IPS DF 6.9 (cell line): ENCODE results near the gene GPX6.
"Not testable (repeated sequence)": the region's sequence is repeated elsewhere in the genome, so short reads cannot be mapped to it uniquely, and the experiment has no call there.

Source experiments
- DNase-seq: peaks from one replicate; pipeline ENCODE4 v3.0.0-alpha.2; 2013; ENCODE audit warnings: low read depth, low spot score
- H3K27ac ChIP-seq: one replicate; pipeline ENCODE4 v1.5.1; 2013; ENCODE audit warnings: low read length, control low read depth
- H3K27me3 ChIP-seq: 2 replicates; pipeline ENCODE4 v1.6.1; 2013; ENCODE audit warnings: mild to moderate bottlenecking, low read length; ENCODE audit not compliant: control insufficient read depth, insufficient read depth
- H3K36me3 ChIP-seq: 2 replicates; pipeline ENCODE4 v1.6.1; 2013; ENCODE audit warnings: low read length; ENCODE audit not compliant: control insufficient read depth, insufficient read depth
- H3K4me1 ChIP-seq: 2 replicates; pipeline ENCODE4 v1.6.1; 2013; ENCODE audit warnings: low read length; ENCODE audit not compliant: control insufficient read depth, insufficient read depth
- H3K4me3 ChIP-seq: 2 replicates; pipeline ENCODE4 v1.5.1; 2013; ENCODE audit warnings: mild to moderate bottlenecking, low read length
- H3K9me3 ChIP-seq: 2 replicates; pipeline ENCODE4 v1.6.1; 2013; ENCODE audit warnings: low read length, inconsistent platforms; ENCODE audit not compliant: control insufficient read depth, insufficient read depth
- WGBS: extraction: QIAGEN DNeasy Blood & Tissue Kit; methylation state at CpG from one replicate; pipeline ENCODE4 v1.1.7; 2013; ENCODE audit warnings: mixed read lengths, missing lambda C conversion rate; ENCODE audit not compliant: insufficient read length, insufficient coverage; 5-methylcytosine and 5-hydroxymethylcytosine counted together

GPX6 gene

GRCh38 chr6:28485482-28485881, 30.1 kb downstream of the GPX6 start:
- Histone ChIP-seq H3K27me3 (no peaks in the 10 kb centered on the region), H3K36me3 (no peaks in the 10 kb centered on the region), H3K27ac (no peak overlapping the region), H3K9me3 (no peaks in the 10 kb centered on the region), H3K4me3 (no peak overlapping the region), H3K4me1 (no peaks in the 10 kb centered on the region)
- DNase-seq: no peak
- no CpG with 5 or more reads among the region's 3 CpGs for WGBS

- DNase-seq: no peak
- no peak overlapping the region for H3K4me3 ChIP-seq
- H3K27me3 ChIP-seq: no peaks in the 10 kb centered on the region
- H3K36me3 ChIP-seq: no peaks in the 10 kb centered on the region
- no peaks in the 10 kb centered on the region for H3K9me3 ChIP-seq
- WGBS: no CpG with 5 or more reads among the region's 9 CpGs
- no peak overlapping the region for H3K27ac ChIP-seq
- H3K4me1 ChIP-seq: no peaks in the 10 kb centered on the region; the same call in 1 of the 2 replicates
These were observed 35.2 kb downstream of the GPX6 start for GRCh38 chr6:28480253-28480932.

- Histone ChIP-seq H3K4me1 (no peaks in the 10 kb centered on the region; the same call in 1 of the 2 replicates), H3K27ac (no peak overlapping the region), H3K36me3 (no peaks in the 10 kb centered on the region), H3K9me3 (no peaks in the 10 kb centered on the region), H3K4me3 (peak overlapping the region; percentile 29; the same call in 1 of the 2 replicates), H3K27me3 (no peaks in the 10 kb centered on the region)
- WGBS: no CpG with 5 or more reads among the region's 12 CpGs
- DNase-seq: no peak
These were observed 37.1 kb downstream of the GPX6 start for GRCh38 chr6:28478518-28478917.

GRCh38 chr6:28474441-28475219, 41.0 kb downstream of the GPX6 start:
- H3K9me3 ChIP-seq: no peaks in the 10 kb centered on the region
- H3K27ac ChIP-seq: no peak overlapping the region
- peak overlapping the region; percentile 87; the same call in 1 of the 2 replicates for H3K4me3 ChIP-seq
- H3K36me3 ChIP-seq: no peaks in the 10 kb centered on the region
- H3K27me3 ChIP-seq: no peaks in the 10 kb centered on the region
- H3K4me1 ChIP-seq: no peaks in the 10 kb centered on the region; the same call in 1 of the 2 replicates
- no CpG with 5 or more reads among the region's 18 CpGs for WGBS
- DNase-seq: peak; percentile 75

- not testable (repeated sequence) for H3K9me3 ChIP-seq, H3K36me3 ChIP-seq, H3K4me3 ChIP-seq, H3K27ac ChIP-seq, DNase-seq, H3K4me1 ChIP-seq, H3K27me3 ChIP-seq
- no CpG with 5 or more reads among the region's 45 CpGs for WGBS
These were observed 46.3 kb downstream of the GPX6 start for GRCh38 chr6:28469153-28469745.

GRCh38 chr6:28468056-28468455, 47.5 kb downstream of the GPX6 start:
- no CpG with 5 or more reads among the region's 7 CpGs for WGBS
- H3K36me3 ChIP-seq: no peaks in the 10 kb centered on the region
- DNase-seq: no peak
- H3K27ac ChIP-seq: no peak overlapping the region
- H3K4me3 ChIP-seq: no peak overlapping the region
- no peaks in the 10 kb centered on the region; the same call in 1 of the 2 replicates for H3K4me1 ChIP-seq
- H3K27me3 ChIP-seq: no peaks in the 10 kb centered on the region
- no peaks in the 10 kb centered on the region for H3K9me3 ChIP-seq

- no peak overlapping the region for H3K27ac ChIP-seq
- no peaks in the 10 kb centered on the region for H3K9me3 ChIP-seq
- no peaks in the 10 kb centered on the region; the same call in 1 of the 2 replicates for H3K4me1 ChIP-seq
- no peak overlapping the region for H3K4me3 ChIP-seq
- no peak for DNase-seq
- WGBS: no CpG with 5 or more reads among the region's 2 CpGs
- no peaks in the 10 kb centered on the region for H3K36me3 ChIP-seq
- no peaks in the 10 kb centered on the region for H3K27me3 ChIP-seq
These were observed 53.2 kb downstream of the GPX6 start for GRCh38 chr6:28462401-28462800.

- Histone ChIP-seq H3K4me1 (no peaks in the 10 kb centered on the region), H3K27me3 (0 out of 2 replicates have a peak, but pooled peaks cover 2% of the 10 kb centered on the region), H3K27ac (no peak overlapping the region), H3K4me3 (no peak overlapping the region), H3K36me3 (no peaks in the 10 kb centered on the region), H3K9me3 (no peaks in the 10 kb centered on the region)
- no peak for DNase-seq
- 100% methylated on average over 1 of the region's 1 CpG for WGBS
These were observed 57.0 kb downstream of the GPX6 start for GRCh38 chr6:28458568-28458967.
